ENCODE results near the gene CCDC40. TPM values are rescaled to one million over a fixed set of nuclear protein-coding genes. Genes with fewer than 3 reads are reported as not detected.

Gene CCDC40
- total RNA-seq, 6 experiments from 2014 or later = 1.7 to 3.1 (median 2.1) TPM

GRCh38 chr17:80111702-80112470 lies 75.4 kb downstream of the CCDC40 start:
- DNase-seq = no peak
- intact Hi-C loops (cut with DNase I) = no loop called here
- Histone ChIP-seq H3K4me1 (no peaks in the 10 kb centered on the region), H3K27ac (no peak overlapping the region), H3K36me3 (no peaks in the 10 kb centered on the region), H3K9me3 (no peaks in the 10 kb centered on the region), H3K27me3 (no peaks in the 10 kb centered on the region), H3K4me3 (no peak overlapping the region)
- 78% methylated on average over 3 of the region's 26 CpGs for WGBS (ENCODE audit: insufficient coverage, low coverage, low lambda C conversion rate, missing lambda C conversion rate)
- no peak for TF ChIP-seq POLR2A (IDR thresholded peaks at IDR 0.05)
- no peak for TF ChIP-seq CTCF (IDR thresholded peaks at IDR 0.05)
- peak in 1 of 4 donors; percentile 19 for ATAC-seq

- Histone ChIP-seq H3K36me3 (no peaks in the 10 kb centered on the region), H3K9me3 (no peaks in the 10 kb centered on the region), H3K27me3 (no peaks in the 10 kb centered on the region), H3K4me3 (no peak overlapping the region), H3K27ac (no peak overlapping the region), H3K4me1 (no peaks in the 10 kb centered on the region)
- WGBS (ENCODE audit: insufficient coverage, low coverage, low lambda C conversion rate, missing lambda C conversion rate) = no CpG with 5 or more reads among the region's 24 CpGs
- TF ChIP-seq CTCF (IDR thresholded peaks at IDR 0.05) = no peak
- DNase-seq (no peak), ATAC-seq (no peak)
- intact Hi-C loops (cut with DNase I) = no loop called here
Measured at GRCh38 chr17:80112471-80113032, 76.1 kb downstream of the CCDC40 start.

GRCh38 chr17:80113033-80113484 lies 76.6 kb downstream of the CCDC40 start:
- no peak for TF ChIP-seq POLR2A (IDR thresholded peaks at IDR 0.05)
- TF ChIP-seq CTCF (IDR thresholded peaks at IDR 0.05) = no peak
- no peak for DNase-seq
- Histone ChIP-seq H3K4me1 (no peaks in the 10 kb centered on the region), H3K4me3 (no peak overlapping the region), H3K27ac (no peak overlapping the region), H3K27me3 (no peaks in the 10 kb centered on the region), H3K36me3 (no peaks in the 10 kb centered on the region), H3K9me3 (no peaks in the 10 kb centered on the region)
- intact Hi-C loops (cut with DNase I) = no loop called here
- 73% methylated on average over 3 of the region's 20 CpGs for WGBS (ENCODE audit: insufficient coverage, low coverage, low lambda C conversion rate, missing lambda C conversion rate)
- ATAC-seq = no peak

- H3K36me3 ChIP-seq = no peaks in the 10 kb centered on the region
- no peak for ATAC-seq
- H3K9me3 ChIP-seq = no peaks in the 10 kb centered on the region
- H3K4me1 ChIP-seq = no peaks in the 10 kb centered on the region
- intact Hi-C loops (cut with DNase I) = no loop called here
- TF ChIP-seq CTCF (IDR thresholded peaks at IDR 0.05) = no peak
- TF ChIP-seq POLR2A (IDR thresholded peaks at IDR 0.05) = no peak
- no peak overlapping the region for H3K4me3 ChIP-seq
- WGBS (ENCODE audit: insufficient coverage, low coverage, low lambda C conversion rate, missing lambda C conversion rate) = 80% methylated on average over 1 of the region's 7 CpGs
- H3K27me3 ChIP-seq = no peaks in the 10 kb centered on the region
- H3K27ac ChIP-seq = no peak overlapping the region
- no peak for DNase-seq
Measured at GRCh38 chr17:80114758-80115157, 78.3 kb downstream of the CCDC40 start.
